ENCODE results near the gene ZNF850.
"Not testable (repeated sequence)": the region's sequence is repeated elsewhere in the genome, so short reads cannot be mapped to it uniquely, and the experiment has no call there.

The ZNF850 gene

GRCh38 chr19:36796714-36796992 is 24.0 kb upstream of the ZNF850 start:
- no peak for TF ChIP-seq CTCF (IDR thresholded peaks at IDR 0.05; ENCODE audit: low read depth, low read length)
- no peak for DNase-seq (ENCODE audit: low read depth in 2 of 2)
- peak overlapping the region; percentile 75 to 79 for H3K4me3 ChIP-seq (replicated peaks in 1 of 2; ENCODE audit: low read depth in 2 of 2, low read length in 2 of 2)

DNA sequence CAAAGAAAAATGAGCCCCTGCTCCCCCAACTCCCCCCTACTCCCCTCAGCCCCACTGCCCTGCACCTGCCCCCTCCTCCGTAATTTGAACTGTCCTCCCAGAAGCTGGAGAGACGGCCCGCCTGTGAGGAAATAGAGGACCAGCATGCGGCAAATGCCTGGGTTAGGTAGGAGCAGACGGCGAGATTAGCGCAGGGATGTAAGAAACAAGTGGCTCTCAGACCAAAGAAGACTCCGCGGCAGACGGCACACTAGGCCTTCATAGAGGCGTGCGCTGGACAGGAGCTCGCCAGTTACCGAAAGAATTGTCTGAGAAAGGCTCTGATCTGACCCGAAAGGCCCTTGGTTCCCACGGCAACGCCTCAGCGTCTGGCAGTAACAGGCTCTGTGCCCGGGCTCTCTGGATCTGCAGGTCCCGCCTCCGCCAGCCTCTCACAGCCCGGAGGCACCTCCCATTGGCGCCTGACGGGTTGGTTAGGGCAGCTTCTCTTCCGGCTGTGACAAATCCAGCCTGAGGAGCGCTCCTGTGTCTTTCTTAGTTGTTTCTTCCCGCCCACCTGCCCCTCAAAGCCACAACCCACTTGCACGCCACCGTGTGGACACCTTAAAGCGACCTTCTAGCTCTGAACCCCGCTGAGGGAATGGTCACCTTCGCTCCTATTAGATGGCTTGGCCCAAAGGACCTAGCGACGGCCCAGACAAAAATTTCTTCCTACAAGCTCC is 19.0 kb upstream of the ZNF850 start:
- peak in 1 of 2 donors; percentile 38 for DNase-seq (ENCODE audit: low read depth in 2 of 2)
- H3K4me3 ChIP-seq (replicated peaks in 1 of 2; ENCODE audit: low read depth in 2 of 2, low read length in 2 of 2), result not testable (repeated sequence)

- peak in 1 of 2 donors; percentile 19 for DNase-seq (ENCODE audit: low read depth in 2 of 2)
- TF ChIP-seq CTCF (IDR thresholded peaks at IDR 0.05; ENCODE audit: low read depth, low read length), result no peak
- H3K4me3 ChIP-seq (replicated peaks in 1 of 2; ENCODE audit: low read depth in 2 of 2, low read length in 2 of 2), result peak overlapping the region; percentile 14 to 19
Measured at GRCh38 chr19:36775768-36776167, 3.2 kb upstream of the ZNF850 start.

DNA sequence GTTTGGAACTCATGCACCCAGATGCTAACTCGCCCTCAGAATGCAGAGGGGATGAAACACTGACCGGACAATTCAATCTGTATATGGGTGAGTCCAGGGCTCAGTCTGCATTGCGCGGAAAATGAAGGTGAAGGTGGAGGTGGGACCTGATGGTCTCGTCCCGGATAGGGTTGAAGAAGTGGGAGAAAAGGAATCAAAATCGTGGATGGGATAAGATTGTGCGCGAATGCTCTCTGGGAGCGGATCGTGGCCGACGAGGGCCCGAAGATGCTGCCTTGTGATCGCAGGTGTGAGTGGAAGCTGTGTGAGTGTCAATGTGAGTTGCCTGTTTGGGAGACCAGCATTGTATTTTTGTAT is 594 bp upstream of the ZNF850 start:
- TF ChIP-seq CTCF (IDR thresholded peaks at IDR 0.05; ENCODE audit: low read depth, low read length), result no peak
- no peak for DNase-seq (ENCODE audit: low read depth in 2 of 2)
- H3K4me3 ChIP-seq (replicated peaks in 1 of 2; ENCODE audit: low read depth in 2 of 2, low read length in 2 of 2), result peak overlapping the region; percentile 82 to 86

GRCh38 chr19:36771261-36772231 is 1.1 kb downstream of the ZNF850 start:
- peak; percentile 92 to 93 for DNase-seq (ENCODE audit: low read depth in 2 of 2)
- H3K4me3 ChIP-seq (replicated peaks in 1 of 2; ENCODE audit: low read depth in 2 of 2, low read length in 2 of 2), result peak overlapping the region; percentile 82 to 86
- TF ChIP-seq CTCF (IDR thresholded peaks at IDR 0.05; ENCODE audit: low read depth, low read length), result no peak

GRCh38 chr19:36750066-36750691 is 22.4 kb downstream of the ZNF850 start:
- DNase-seq (ENCODE audit: low read depth in 2 of 2), result no peak
- no peak overlapping the region for H3K4me3 ChIP-seq (replicated peaks in 1 of 2; ENCODE audit: low read depth in 2 of 2, low read length in 2 of 2)
- TF ChIP-seq CTCF (IDR thresholded peaks at IDR 0.05; ENCODE audit: low read depth, low read length), result no peak

- not testable (repeated sequence) for H3K4me3 ChIP-seq (replicated peaks in 1 of 2; ENCODE audit: low read depth in 2 of 2, low read length in 2 of 2); DNase-seq (ENCODE audit: low read depth in 2 of 2)
Measured at GRCh38 chr19:36749613-36750012, 23.0 kb downstream of the ZNF850 start.
